MCF 10A (cell line): ENCODE results near the gene MYCN. TPM values are rescaled to one million over a fixed set of nuclear protein-coding genes. Genes with fewer than 3 reads are reported as not detected.

Source experiments
- BruUV-seq: library from RNA; stranded (reverse); fragments of 400-500 nt; replicated peaks from 2 replicates; lab custom pipeline; 2021; lab: Mats Ljungman, UMichigan
- CTCF ChIA-PET: fragments of 300-600 bp; sonication (Branson Sonifier 250); formaldehyde crosslinking; extraction: SDS; loops from one replicate; lab custom pipeline; 2021; ENCODE audit warnings: antibody characterized with exemption, inconsistent platforms; lab: Yijun Ruan, JAX
- POLR2A ChIA-PET: fragments of 300-600, 350-650 bp; sonication (Branson Sonifier 250); formaldehyde crosslinking; extraction: SDS; loops from one replicate; lab custom pipeline; 2020; ENCODE audit warnings: antibody characterized with exemption, inconsistent platforms; lab: Yijun Ruan, JAX
- DNase-seq: peaks from one replicate; pipeline ENCODE4 v3.0.0-alpha.2; 2018; ENCODE audit not compliant: unreplicated experiment
- H3K27ac Mint-ChIP-seq: one replicate; pipeline ENCODE4 v1.8.0; 2022; ENCODE audit warnings: mild to moderate bottlenecking, low read depth, mixed read lengths; ENCODE audit not compliant: unreplicated experiment
- H3K27me3 Mint-ChIP-seq: one replicate; pipeline ENCODE4 v1.8.0; 2022; ENCODE audit warnings: mixed read lengths; ENCODE audit not compliant: insufficient read depth, unreplicated experiment
- H3K36me3 Mint-ChIP-seq: one replicate; pipeline ENCODE4 v1.8.0; 2022; ENCODE audit warnings: mild to moderate bottlenecking, moderate library complexity, mixed read lengths; ENCODE audit not compliant: insufficient read depth, unreplicated experiment
- H3K4me1 Mint-ChIP-seq: one replicate; pipeline ENCODE4 v1.8.0; 2022; ENCODE audit warnings: mixed read lengths; ENCODE audit not compliant: insufficient read depth, unreplicated experiment
- H3K4me3 Mint-ChIP-seq: one replicate; pipeline ENCODE4 v1.8.0; 2022; ENCODE audit warnings: mild to moderate bottlenecking, moderate library complexity, mixed read lengths; ENCODE audit not compliant: unreplicated experiment
- H3K9me3 Mint-ChIP-seq: one replicate; pipeline ENCODE4 v1.8.0; 2022; ENCODE audit warnings: mixed read lengths; ENCODE audit not compliant: unreplicated experiment
- CTCF ChIP-seq: fragments of 200-600 bp; IDR thresholded peaks from one replicate; pipeline ENCODE4 v1.8.0; 2022; ENCODE audit warnings: antibody characterized with exemption, mild to moderate bottlenecking; ENCODE audit not compliant: unreplicated experiment
- intact Hi-C: fragments of 100-400 bp; cut with micrococcal nuclease; formaldehyde crosslinking; loops from 2 replicates; pipeline ENCODE4 v1.14.1; 2022
- total RNA-seq: library from RNA; stranded (reverse); gene quantifications from 2 replicates; pipeline ENCODE4 v1.2.3, GENCODE V29; 2022

The MYCN gene
- total RNA-seq, 1 experiment from 2014 or later, result not detected

GRCh38 chr2:15937882-15938802 lies 2.2 kb upstream of the MYCN start:
- Mint-ChIP-seq H3K36me3 (no peaks in the 10 kb centered on the region), H3K9me3 (no peaks in the 10 kb centered on the region), H3K27ac (no peak overlapping the region), H3K27me3 (peaks cover 55% of the 10 kb centered on the region), H3K4me1 (no peaks in the 10 kb centered on the region), H3K4me3 (no peak overlapping the region)
- intact Hi-C loops, result loop anchor here (2.0 kb wide), 1 partner anchor 671 kb away; no protein-coding TSS in a partner anchor
- POLR2A ChIA-PET, result no interaction called here
- TF ChIP-seq CTCF, result no peak
- BruUV-seq, result no TSS peak
- no peak for DNase-seq
- CTCF ChIA-PET, result interaction anchor here (0.7 to 4.3 kb wide), 10 partner anchors 11 to 671 kb away, joined by 3 to 57 read pairs (median 16); no protein-coding TSS in a partner anchor

- Mint-ChIP-seq H3K27me3 (peaks cover 55% of the 10 kb centered on the region), H3K4me3 (no peak overlapping the region), H3K4me1 (no peaks in the 10 kb centered on the region)
Observed at GRCh38 chr2:15938803-15939555, 1.4 kb upstream of the MYCN start.

GRCh38 chr2:15939556-15939853 lies 845 bp upstream of the MYCN start:
- H3K27ac Mint-ChIP-seq, result no peak overlapping the region
- H3K36me3 Mint-ChIP-seq, result no peaks in the 10 kb centered on the region
- H3K4me3 Mint-ChIP-seq, result no peak overlapping the region
- H3K9me3 Mint-ChIP-seq, result no peaks in the 10 kb centered on the region
- intact Hi-C loops, result loop anchor here (1.0 to 2.0 kb wide), 4 partner anchors 302 to 669 kb away; no protein-coding TSS in a partner anchor
- POLR2A ChIA-PET, result interaction anchor here (0.7 kb wide), 1 partner anchor 669 kb away, joined by 5 read pairs; no protein-coding TSS in a partner anchor
- no peak for TF ChIP-seq CTCF
- peaks cover 55% of the 10 kb centered on the region for H3K27me3 Mint-ChIP-seq
- CTCF ChIA-PET, result interaction anchor here (0.5 to 4.3 kb wide), 56 partner anchors 8 to 675 kb away, joined by 3 to 57 read pairs (median 4); no protein-coding TSS in a partner anchor
- DNase-seq, result no peak
- H3K4me1 Mint-ChIP-seq, result no peaks in the 10 kb centered on the region
- no TSS peak for BruUV-seq

More at GRCh38 chr2:15938803-15939555, 1.4 kb upstream of the MYCN start:
- POLR2A ChIA-PET, result interaction anchor here (0.7 kb wide), 1 partner anchor 669 kb away, joined by 5 read pairs; no protein-coding TSS in a partner anchor
- no TSS peak for BruUV-seq
- H3K27ac Mint-ChIP-seq, result no peak overlapping the region
- no peaks in the 10 kb centered on the region for H3K36me3 Mint-ChIP-seq
- no peak for TF ChIP-seq CTCF
- no peaks in the 10 kb centered on the region for H3K9me3 Mint-ChIP-seq
- no peak for DNase-seq
- CTCF ChIA-PET, result interaction anchor here (0.5 to 4.3 kb wide), 48 partner anchors 8 to 670 kb away, joined by 3 to 57 read pairs (median 4); no protein-coding TSS in a partner anchor
- intact Hi-C loops, result loop anchor here (1.0 to 2.0 kb wide), 4 partner anchors 302 to 670 kb away; no protein-coding TSS in a partner anchor
